ENCODE data around the gene CENPU.
"Not testable (repeated sequence)": the region's sequence is repeated elsewhere in the genome, so short reads cannot be mapped to it uniquely, and the experiment has no call there.

DNA sequence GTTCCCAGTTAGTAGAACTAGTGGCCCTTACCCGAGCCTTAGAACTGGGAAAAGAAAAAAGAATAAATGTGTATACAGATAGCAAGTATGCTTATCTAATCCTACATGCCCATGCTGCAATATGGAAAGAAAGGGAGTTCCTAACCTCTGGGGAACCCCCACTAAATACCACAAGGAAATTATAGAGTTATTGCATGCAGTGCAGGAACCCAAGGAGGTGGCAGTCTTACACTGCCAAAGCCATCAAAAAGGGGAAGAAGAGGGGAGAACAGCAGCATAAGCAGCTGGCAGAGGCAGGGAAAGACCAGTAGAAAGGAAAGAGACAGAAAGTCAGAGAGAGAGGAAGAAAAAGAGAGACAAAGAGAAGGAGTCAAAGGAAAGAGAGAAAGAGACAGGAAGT, 5.7 kb upstream of the CENPU start:
- TF ChIP-seq, protein P1, sequence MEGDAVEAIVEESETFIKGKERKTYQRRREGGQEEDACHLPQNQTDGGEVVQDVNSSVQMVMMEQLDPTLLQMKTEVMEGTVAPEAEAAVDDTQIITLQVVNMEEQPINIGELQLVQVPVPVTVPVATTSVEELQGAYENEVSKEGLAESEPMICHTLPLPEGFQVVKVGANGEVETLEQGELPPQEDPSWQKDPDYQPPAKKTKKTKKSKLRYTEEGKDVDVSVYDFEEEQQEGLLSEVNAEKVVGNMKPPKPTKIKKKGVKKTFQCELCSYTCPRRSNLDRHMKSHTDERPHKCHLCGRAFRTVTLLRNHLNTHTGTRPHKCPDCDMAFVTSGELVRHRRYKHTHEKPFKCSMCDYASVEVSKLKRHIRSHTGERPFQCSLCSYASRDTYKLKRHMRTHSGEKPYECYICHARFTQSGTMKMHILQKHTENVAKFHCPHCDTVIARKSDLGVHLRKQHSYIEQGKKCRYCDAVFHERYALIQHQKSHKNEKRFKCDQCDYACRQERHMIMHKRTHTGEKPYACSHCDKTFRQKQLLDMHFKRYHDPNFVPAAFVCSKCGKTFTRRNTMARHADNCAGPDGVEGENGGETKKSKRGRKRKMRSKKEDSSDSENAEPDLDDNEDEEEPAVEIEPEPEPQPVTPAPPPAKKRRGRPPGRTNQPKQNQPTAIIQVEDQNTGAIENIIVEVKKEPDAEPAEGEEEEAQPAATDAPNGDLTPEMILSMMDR (IDR thresholded peaks at IDR 0.05) = not testable (repeated sequence)
- TF ChIP-seq EP300, POLR2AphosphoS5 (IDR thresholded peaks at IDR 0.05): not testable (repeated sequence)

All from suprapubic skin (tissue), 4 donors.